ENCODE results near the gene SPN.
"Not testable (repeated sequence)": the region's sequence is repeated elsewhere in the genome, so short reads cannot be mapped to it uniquely, and the experiment has no call there.

The SPN gene

DNA sequence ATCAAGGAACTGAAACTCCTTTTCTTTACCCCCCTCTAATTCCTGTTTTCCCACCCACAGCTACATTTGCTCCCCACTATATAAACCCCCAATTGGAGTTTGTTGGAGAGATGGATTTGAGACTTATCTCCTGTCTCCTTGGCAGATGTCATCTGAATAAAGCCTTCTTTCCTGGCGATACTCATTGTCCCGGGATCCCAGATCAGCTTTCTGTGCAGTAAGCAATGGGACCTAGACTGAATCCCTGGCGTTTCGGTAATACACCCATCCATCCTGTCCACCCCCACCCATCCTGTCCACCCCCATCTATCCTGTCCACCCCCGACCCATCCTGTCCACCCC lies 38.1 kb downstream of the SPN start:
- no peak for DNase-seq (ENCODE audit: low read depth in 2 of 2)

DNA sequence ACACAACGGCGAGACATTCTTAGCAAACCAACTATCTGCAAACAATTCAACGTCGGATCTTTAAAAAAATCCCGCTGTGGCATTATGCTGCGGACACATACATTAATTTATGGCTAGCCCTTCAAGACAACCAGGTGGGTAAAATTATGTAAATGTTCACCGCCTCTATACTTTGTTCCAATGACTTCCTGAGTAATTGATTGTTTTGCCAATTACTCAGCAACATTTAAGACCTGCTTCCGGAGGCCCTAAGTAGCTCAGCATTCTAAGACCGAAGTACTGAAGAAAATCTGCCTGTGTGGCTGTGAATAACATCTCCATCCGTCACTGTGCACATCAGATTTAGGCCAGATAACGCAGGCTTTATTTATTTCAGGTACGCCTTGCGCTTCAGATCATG lies 39.2 kb downstream of the SPN start:
- no peak for DNase-seq (ENCODE audit: low read depth in 2 of 2)

DNA sequence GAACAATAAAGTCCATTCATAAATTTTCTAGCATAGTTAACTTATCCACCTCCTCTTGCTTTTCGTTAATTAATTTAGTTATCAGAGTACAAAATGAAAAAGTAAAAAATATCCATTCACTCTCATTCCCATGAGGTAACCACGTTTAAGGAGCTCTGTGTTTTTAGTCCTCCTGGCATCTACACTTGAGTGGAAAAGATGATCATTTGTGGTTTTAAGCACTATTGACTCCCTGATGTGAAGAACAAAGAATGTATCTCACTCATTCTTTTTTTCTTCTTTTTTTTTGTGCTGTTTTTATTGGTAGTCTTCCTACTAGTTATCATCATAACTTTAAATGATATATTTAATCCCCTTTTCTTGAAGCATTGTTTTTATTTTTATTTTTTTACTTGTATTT lies 42.0 kb downstream of the SPN start:
- no peak for DNase-seq (ENCODE audit: low read depth in 2 of 2)

DNA sequence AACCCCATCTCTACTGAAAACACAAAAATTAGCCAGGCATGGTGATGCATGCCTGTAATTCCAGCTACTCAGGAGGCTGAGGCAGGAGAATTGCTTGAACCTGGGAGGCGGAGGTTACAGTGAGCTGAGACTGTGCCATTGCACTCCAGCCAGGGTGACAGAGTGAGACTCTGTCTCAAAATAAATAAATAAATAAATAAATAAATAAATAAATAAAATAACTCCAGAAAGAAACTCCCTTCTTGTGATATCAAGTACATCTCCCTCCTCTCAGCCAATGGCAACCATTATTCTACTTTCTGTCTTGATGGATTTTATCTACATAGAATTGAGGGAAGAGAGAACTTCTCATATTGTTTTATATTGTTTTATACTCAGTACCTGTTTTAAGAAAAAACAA lies 44.1 kb downstream of the SPN start:
- not testable (repeated sequence) for DNase-seq (ENCODE audit: low read depth in 2 of 2)

DNA sequence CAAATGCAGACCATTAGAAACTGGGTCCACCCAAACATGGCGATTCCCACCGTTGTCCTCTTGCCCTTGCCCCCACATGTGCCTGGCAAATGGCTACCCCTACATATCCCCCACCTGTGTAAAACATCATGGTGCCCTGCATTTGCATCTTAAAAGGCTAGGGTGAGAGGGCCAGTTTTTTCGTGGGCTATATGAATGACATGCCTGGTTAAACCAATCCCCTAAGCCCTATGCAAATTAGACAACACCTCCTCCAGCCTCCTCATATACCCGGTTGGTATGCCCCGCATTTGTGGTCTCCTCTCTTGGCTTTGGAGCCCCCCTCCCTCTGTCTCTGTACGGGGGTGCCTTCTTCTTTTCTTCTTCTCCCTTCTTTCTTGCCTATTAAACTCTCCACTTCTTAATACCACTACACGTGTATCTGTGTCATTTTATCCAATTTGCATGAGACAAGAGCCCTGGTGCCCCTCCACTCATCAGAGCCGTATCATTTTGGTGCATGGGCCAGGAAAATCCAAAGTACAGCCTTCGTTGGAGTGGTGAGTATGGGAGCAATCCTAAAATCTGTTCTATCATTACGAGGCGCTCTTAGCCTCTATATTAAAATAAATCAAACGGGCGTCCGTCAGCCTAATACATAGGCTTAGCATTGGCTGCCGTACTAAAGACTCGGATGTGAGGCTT lies 46.0 kb downstream of the SPN start:
- DNase-seq (ENCODE audit: low read depth in 2 of 2): no peak

DNA sequence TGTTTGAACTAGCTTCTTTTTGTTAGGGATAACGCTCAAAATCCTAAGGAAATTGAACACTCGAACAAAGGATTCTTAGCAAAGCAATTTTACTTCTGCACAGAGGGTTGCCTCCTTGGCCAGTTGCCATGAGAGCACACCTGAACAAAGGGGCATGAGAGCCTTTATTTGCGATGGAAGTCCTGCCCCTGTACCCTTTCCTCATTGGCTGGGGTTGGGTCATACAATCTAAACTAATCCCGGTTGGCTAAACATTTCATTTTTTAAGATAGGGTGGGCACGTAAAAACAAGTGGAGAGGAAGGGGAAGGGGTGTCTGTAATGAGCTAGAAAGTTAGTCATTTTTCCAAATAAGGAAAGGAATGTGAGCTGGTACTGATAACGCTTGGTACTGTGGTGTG lies 46.6 kb downstream of the SPN start:
- not testable (repeated sequence) for DNase-seq (ENCODE audit: low read depth in 2 of 2)

DNA sequence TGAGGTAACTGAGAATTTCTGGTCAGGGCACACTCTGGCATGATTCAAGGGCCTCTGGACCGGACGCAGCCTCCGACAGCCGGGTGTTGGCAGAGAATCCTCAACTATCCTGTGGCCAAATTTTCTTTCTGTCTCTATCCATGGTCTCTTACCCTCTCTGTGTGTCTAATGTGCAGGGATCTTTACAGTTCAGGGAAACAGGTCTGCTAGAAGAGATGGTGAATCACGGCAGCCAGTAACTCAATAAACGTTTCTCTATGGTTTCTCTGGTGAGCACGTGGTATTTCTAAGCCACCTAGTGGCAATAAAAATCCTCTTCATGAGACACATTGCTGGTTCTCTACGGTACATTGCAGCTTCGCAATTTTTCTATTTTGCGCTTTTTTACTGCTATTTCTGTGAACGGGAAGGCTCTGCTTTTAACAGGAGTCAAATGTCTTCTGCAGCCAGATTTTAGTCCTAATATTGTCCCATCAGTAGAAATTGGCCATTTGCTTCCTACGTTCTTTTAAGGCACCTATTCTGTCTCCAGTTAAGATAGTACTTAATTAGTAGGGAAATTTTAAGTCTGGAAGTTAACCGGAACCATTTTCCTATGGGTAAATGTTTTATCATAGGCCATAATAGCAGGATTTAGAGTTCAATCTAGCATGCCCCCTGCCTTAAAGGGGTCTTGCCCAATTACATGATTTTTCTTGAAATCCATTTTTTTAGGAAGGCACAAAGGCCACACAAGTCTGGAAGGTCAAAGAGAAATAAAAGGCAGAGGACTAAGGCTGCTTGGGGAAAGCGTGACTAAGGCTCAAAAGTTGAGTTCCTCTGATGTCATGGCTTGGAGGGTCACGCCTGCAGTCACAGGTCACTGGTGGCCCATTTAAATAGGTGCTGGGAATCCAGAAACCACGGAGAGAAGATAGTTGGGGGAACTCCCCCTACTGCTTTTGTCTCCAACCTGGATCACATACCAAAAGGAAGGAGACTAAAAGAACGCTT lies 47.5 kb downstream of the SPN start:
- no peak for DNase-seq (ENCODE audit: low read depth in 2 of 2)

DNA sequence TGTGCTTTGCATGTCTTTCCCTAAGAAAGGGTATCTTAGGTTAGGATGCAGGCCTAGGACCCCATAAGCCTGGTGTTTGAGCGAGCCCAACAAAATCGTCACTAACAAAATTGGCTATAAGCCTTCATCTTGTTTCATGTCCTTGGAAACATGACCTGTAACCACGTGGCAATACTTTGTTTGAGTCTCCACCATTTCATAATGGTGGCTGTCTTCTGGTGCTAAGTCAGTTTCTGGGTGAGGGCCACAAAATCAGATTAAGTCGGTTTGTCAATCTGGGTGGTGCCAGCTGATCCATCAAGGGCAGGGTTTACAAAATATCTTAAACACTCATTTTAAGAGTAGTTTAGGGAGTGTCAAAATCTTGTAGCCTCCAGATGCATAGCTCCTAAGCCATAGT lies 49.8 kb downstream of the SPN start:
- DNase-seq (ENCODE audit: low read depth in 2 of 2): no peak

DNA sequence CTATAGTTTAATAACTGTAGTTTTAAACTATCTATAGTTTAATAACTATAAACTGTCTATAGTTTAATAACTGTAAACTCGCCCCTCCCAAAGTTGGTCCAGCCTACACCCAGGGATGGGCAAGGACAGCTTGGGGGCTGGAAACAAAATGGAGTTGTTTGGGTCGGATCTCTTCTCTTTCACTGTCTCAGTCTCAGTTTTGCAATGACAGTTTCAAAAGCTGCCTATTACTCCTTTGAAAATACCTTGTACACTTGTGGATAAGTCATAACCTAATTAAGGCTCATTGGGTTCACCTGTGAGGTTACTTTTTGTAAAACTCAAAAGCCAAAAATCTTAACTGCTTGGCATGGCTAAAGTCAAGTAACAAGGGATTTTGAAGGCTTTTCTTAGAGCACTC lies 51.3 kb downstream of the SPN start:
- no peak for DNase-seq (ENCODE audit: low read depth in 2 of 2)

DNA sequence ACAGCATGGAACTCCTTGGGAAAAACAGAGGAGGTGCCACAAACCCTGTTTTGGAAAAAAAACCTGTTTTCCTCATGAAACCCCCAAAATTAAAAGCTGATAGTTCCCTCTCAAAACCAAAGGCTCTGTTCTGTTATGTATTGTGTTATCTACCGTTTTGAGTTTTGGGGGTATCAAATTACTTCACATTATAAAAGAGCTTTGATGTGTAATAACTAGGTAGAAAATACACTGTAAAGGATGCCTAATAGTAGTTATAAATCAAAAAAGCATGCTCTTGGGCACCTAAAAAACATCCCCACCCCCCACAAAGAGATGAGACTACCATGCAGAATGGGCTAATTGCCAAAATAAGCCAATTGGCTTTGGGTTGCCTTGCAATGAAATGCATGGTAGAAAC lies 51.9 kb downstream of the SPN start:
- DNase-seq (ENCODE audit: low read depth in 2 of 2): no peak

DNA sequence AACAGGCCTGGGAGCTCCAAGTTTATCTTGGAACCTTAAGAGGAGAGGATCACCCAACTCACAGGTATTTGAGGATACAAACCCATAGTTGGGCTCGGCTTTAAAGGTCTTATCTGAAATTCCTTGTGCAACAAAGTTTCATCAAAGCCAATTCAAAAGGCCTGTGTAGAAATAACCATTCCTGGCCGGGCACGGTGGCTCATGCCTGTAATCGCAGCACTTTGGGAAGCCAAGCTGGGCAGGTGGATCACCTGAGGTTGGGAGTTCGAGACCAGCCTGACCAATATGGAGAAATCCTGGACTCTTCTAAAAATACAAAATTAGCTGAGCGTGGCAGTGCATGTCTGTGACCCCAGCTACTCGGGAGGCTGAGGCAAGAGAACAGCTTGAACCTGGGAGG lies 54.1 kb downstream of the SPN start:
- DNase-seq (ENCODE audit: low read depth in 2 of 2): no peak

DNA sequence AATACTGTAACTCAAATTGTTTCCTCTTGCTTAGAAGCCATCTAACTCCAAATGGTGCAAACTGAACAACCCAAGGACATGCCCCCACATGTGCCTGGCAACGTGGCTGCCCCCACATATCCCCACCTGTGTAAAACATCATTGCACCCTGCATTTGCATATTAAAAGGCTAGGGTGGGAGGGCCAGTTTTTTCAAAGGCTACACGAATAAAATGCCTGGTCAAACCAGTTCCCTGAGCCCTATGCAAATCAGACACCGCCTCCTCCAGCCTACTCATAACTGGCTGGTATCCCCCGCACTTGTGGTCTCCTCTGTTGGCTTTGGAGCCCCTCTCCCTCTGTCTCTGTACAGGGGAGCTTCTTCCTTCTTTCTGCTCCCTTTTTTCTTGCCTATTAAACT lies 56.0 kb downstream of the SPN start:
- no peak for DNase-seq (ENCODE audit: low read depth in 2 of 2)
